DOHH2 (cell line): ENCODE data around the gene DCP1B.

Experiments used
- H3F3A ChIP-seq: fragments of 200-600 bp; sonication (generic), shearing (Covaris generic); 2 replicates; pipeline ENCODE4 v1.6.0; 2016; ENCODE audit warnings: antibody characterized with exemption, mild to moderate bottlenecking; ENCODE audit not compliant: control insufficient read depth, insufficient read depth
- H3K27ac ChIP-seq: fragments of 200-600 bp; sonication (generic); 2 replicates; pipeline ENCODE4 v1.5.1; 2014; ENCODE audit warnings: low read depth, mild to moderate bottlenecking, low read length, moderate library complexity
- H3K27me3 ChIP-seq: fragments of 200-600 bp; sonication (generic); 2 replicates; pipeline ENCODE4 v1.6.1; 2014; ENCODE audit warnings: mild to moderate bottlenecking, low read length, mixed read lengths; ENCODE audit not compliant: control insufficient read depth
- H3K36me3 ChIP-seq: fragments of 200-600 bp; sonication (generic); 2 replicates; pipeline ENCODE4 v1.6.1; 2014; ENCODE audit warnings: mild to moderate bottlenecking, low read length, moderate library complexity, mixed read lengths; ENCODE audit not compliant: control insufficient read depth
- H3K4me1 ChIP-seq: fragments of 200-600 bp; sonication (generic); 2 replicates; pipeline ENCODE4 v1.6.1; 2014; ENCODE audit warnings: mild to moderate bottlenecking, low read length, mixed read lengths; ENCODE audit not compliant: control insufficient read depth
- H3K4me2 ChIP-seq: fragments of 200-600 bp; sonication (generic); 2 replicates; pipeline ENCODE4 v1.6.0; 2014; ENCODE audit warnings: mild to moderate bottlenecking, low read length, moderate library complexity
- H3K4me3 ChIP-seq: fragments of 200-600 bp; sonication (generic); 2 replicates; pipeline ENCODE4 v1.5.1; 2014; ENCODE audit warnings: mild to moderate bottlenecking, low read length, mixed read lengths
- H3K79me2 ChIP-seq: fragments of 200-600 bp; sonication (generic); 2 replicates; pipeline ENCODE4 v1.6.1; 2014; ENCODE audit warnings: mild to moderate bottlenecking, low read length, mixed read lengths; ENCODE audit not compliant: control insufficient read depth
- H3K9me2 ChIP-seq: fragments of 200-600 bp; sonication (generic); replicated peaks from 2 replicates; pipeline ENCODE4 v1.6.1; 2014; ENCODE audit warnings: mild to moderate bottlenecking, low read length, mixed read lengths; ENCODE audit not compliant: control insufficient read depth
- H3K9me3 ChIP-seq: fragments of 200-600 bp; sonication (generic); 2 replicates; pipeline ENCODE4 v1.6.1; 2014; ENCODE audit warnings: antibody characterized with exemption, low read length, mixed read lengths; ENCODE audit not compliant: control insufficient read depth, insufficient read depth
- H4K20me1 ChIP-seq: fragments of 200-600 bp; sonication (generic); 2 replicates; pipeline ENCODE4 v1.6.0; 2014; ENCODE audit warnings: low read depth, mild to moderate bottlenecking, antibody characterized with exemption, low read length, moderate library complexity; ENCODE audit not compliant: control insufficient read depth, insufficient read depth
- EZH2phosphoT487 ChIP-seq: fragments of 200-600 bp; sonication (generic); IDR thresholded peaks from 2 replicates; pipeline ENCODE4 v1.6.1; 2017; ENCODE audit warnings: borderline replicate concordance, mild to moderate bottlenecking, antibody characterized with exemption, low read length, moderate library complexity, mixed read lengths
- TF ChIP-seq, protein P1 (sequence below): fragments of 200-600 bp; sonication (generic); IDR thresholded peaks from one replicate; pipeline ENCODE4 v1.5.1; 2014; ENCODE audit warnings: antibody characterized with exemption, mild to moderate bottlenecking, low read depth, low read length; ENCODE audit not compliant: poor library complexity, severe bottlenecking

Gene DCP1B

GRCh38 chr12:1896964-1897363 lies 107.3 kb downstream of the DCP1B start:
- no peaks in the 10 kb centered on the region for H4K20me1 ChIP-seq
- H3K9me3 ChIP-seq, result no peaks in the 10 kb centered on the region
- no peak overlapping the region for H3K4me3 ChIP-seq
- H3K79me2 ChIP-seq, result no peaks in the 10 kb centered on the region
- no peak overlapping the region for H3K4me2 ChIP-seq
- no peaks in the 10 kb centered on the region for H3F3A ChIP-seq
- no peak overlapping the region for H3K27ac ChIP-seq
- H3K36me3 ChIP-seq, result no peaks in the 10 kb centered on the region
- H3K9me2 ChIP-seq, result no peaks in the 10 kb centered on the region
- peaks cover 16% of the 10 kb centered on the region for H3K27me3 ChIP-seq
- no peak for TF ChIP-seq EZH2phosphoT487
- TF ChIP-seq, protein P1, sequence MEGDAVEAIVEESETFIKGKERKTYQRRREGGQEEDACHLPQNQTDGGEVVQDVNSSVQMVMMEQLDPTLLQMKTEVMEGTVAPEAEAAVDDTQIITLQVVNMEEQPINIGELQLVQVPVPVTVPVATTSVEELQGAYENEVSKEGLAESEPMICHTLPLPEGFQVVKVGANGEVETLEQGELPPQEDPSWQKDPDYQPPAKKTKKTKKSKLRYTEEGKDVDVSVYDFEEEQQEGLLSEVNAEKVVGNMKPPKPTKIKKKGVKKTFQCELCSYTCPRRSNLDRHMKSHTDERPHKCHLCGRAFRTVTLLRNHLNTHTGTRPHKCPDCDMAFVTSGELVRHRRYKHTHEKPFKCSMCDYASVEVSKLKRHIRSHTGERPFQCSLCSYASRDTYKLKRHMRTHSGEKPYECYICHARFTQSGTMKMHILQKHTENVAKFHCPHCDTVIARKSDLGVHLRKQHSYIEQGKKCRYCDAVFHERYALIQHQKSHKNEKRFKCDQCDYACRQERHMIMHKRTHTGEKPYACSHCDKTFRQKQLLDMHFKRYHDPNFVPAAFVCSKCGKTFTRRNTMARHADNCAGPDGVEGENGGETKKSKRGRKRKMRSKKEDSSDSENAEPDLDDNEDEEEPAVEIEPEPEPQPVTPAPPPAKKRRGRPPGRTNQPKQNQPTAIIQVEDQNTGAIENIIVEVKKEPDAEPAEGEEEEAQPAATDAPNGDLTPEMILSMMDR, result no peak
- H3K4me1 ChIP-seq, result no peaks in the 10 kb centered on the region
